ENCODE measurements around the gene S100A4.
"Not testable (repeated sequence)": the region's sequence is repeated elsewhere in the genome, so short reads cannot be mapped to it uniquely, and the experiment has no call there.

Gene S100A4

GRCh38 chr1:153533689-153534201 is 11.9 kb downstream of the S100A4 start:
- DNase-seq (ENCODE audit: low spot score), result no peak

- peak; percentile 82 for DNase-seq (ENCODE audit: low spot score)
These were observed 12.6 kb downstream of the S100A4 start for GRCh38 chr1:153532769-153533599.

GRCh38 chr1:153532181-153532580 is 13.4 kb downstream of the S100A4 start:
- no peak for DNase-seq (ENCODE audit: low spot score)

- DNase-seq (ENCODE audit: low spot score), result no peak
These were observed 14.0 kb downstream of the S100A4 start for GRCh38 chr1:153531638-153532037.

- no peak for DNase-seq (ENCODE audit: low spot score)
These were observed 17.9 kb downstream of the S100A4 start for GRCh38 chr1:153527683-153528040.

- DNase-seq (ENCODE audit: low spot score), result no peak
These were observed 18.5 kb downstream of the S100A4 start for GRCh38 chr1:153527023-153527682.

GRCh38 chr1:153526132-153526543 is 19.5 kb downstream of the S100A4 start:
- DNase-seq (ENCODE audit: low spot score), result no peak

- peak; percentile 33 for DNase-seq (ENCODE audit: low spot score)
These were observed 20.4 kb downstream of the S100A4 start for GRCh38 chr1:153525088-153525728.

GRCh38 chr1:153522353-153523048 is 23.1 kb downstream of the S100A4 start:
- not testable (repeated sequence) for DNase-seq (ENCODE audit: low spot score)

GRCh38 chr1:153521808-153522207 is 23.8 kb downstream of the S100A4 start:
- DNase-seq (ENCODE audit: low spot score), result not testable (repeated sequence)

- no peak for DNase-seq (ENCODE audit: low spot score)
These were observed 24.7 kb downstream of the S100A4 start for GRCh38 chr1:153520818-153521476.

- DNase-seq (ENCODE audit: low spot score), result not testable (repeated sequence)
These were observed 25.4 kb downstream of the S100A4 start for GRCh38 chr1:153520137-153520691.

GRCh38 chr1:153519242-153519641 is 26.4 kb downstream of the S100A4 start:
- DNase-seq (ENCODE audit: low spot score), result no peak

- DNase-seq (ENCODE audit: low spot score), result peak; percentile 25
These were observed 29.9 kb downstream of the S100A4 start for GRCh38 chr1:153515504-153516394.

GRCh38 chr1:153513666-153514065 is 31.9 kb downstream of the S100A4 start:
- peak; percentile 20 for DNase-seq (ENCODE audit: low spot score)

GRCh38 chr1:153513023-153513422 is 32.6 kb downstream of the S100A4 start:
- no peak for DNase-seq (ENCODE audit: low spot score)

- peak; percentile 93 for DNase-seq (ENCODE audit: low spot score)
These were observed 34.6 kb downstream of the S100A4 start for GRCh38 chr1:153510984-153511410.

- DNase-seq (ENCODE audit: low spot score), result peak; percentile 86
These were observed 35.8 kb downstream of the S100A4 start for GRCh38 chr1:153509729-153510354.

- no peak for DNase-seq (ENCODE audit: low spot score)
These were observed 36.6 kb downstream of the S100A4 start for GRCh38 chr1:153509036-153509435.

Measured in D341Med (cell line).